ENCODE data around the gene SLC66A3.
"Not testable (repeated sequence)": the region's sequence is repeated elsewhere in the genome, so short reads cannot be mapped to it uniquely, and the experiment has no call there.

SLC66A3 gene

GRCh38 chr2:11163439-11164317 lies 8.4 kb downstream of the SLC66A3 start:
- DNase-seq (ENCODE audit: low read depth in 2 of 2) = no peak

GRCh38 chr2:11165046-11165445 lies 9.8 kb downstream of the SLC66A3 start:
- DNase-seq (ENCODE audit: low read depth in 2 of 2) = not testable (repeated sequence)

- no peak for DNase-seq (ENCODE audit: low read depth in 2 of 2)
Measured at GRCh38 chr2:11166476-11166875, 11.2 kb downstream of the SLC66A3 start.

GRCh38 chr2:11168488-11168887 lies 13.2 kb downstream of the SLC66A3 start:
- no peak for DNase-seq (ENCODE audit: low read depth in 2 of 2)

- DNase-seq (ENCODE audit: low read depth in 2 of 2) = no peak
Measured at GRCh38 chr2:11169333-11169732, 14.1 kb downstream of the SLC66A3 start.

GRCh38 chr2:11174222-11174621 lies 19.0 kb downstream of the SLC66A3 start:
- DNase-seq (ENCODE audit: low read depth in 2 of 2) = no peak

- DNase-seq (ENCODE audit: low read depth in 2 of 2) = no peak
Measured at GRCh38 chr2:11175293-11175795, 20.1 kb downstream of the SLC66A3 start.

GRCh38 chr2:11177871-11178690 lies 22.8 kb downstream of the SLC66A3 start:
- DNase-seq (ENCODE audit: low read depth in 2 of 2) = no peak

- DNase-seq (ENCODE audit: low read depth in 2 of 2) = no peak
Measured at GRCh38 chr2:11179196-11179595, 23.9 kb downstream of the SLC66A3 start.

- DNase-seq (ENCODE audit: low read depth in 2 of 2) = no peak
Measured at GRCh38 chr2:11179899-11180298, 24.6 kb downstream of the SLC66A3 start.

GRCh38 chr2:11180653-11181052 lies 25.4 kb downstream of the SLC66A3 start:
- no peak for DNase-seq (ENCODE audit: low read depth in 2 of 2)

GRCh38 chr2:11182951-11183350 lies 27.7 kb downstream of the SLC66A3 start:
- DNase-seq (ENCODE audit: low read depth in 2 of 2) = no peak

- no peak for DNase-seq (ENCODE audit: low read depth in 2 of 2)
Measured at GRCh38 chr2:11186145-11186544, 30.9 kb downstream of the SLC66A3 start.

- no peak for DNase-seq (ENCODE audit: low read depth in 2 of 2)
Measured at GRCh38 chr2:11187083-11187619, 31.9 kb downstream of the SLC66A3 start.

- no peak for DNase-seq (ENCODE audit: low read depth in 2 of 2)
Measured at GRCh38 chr2:11187731-11188130, 32.5 kb downstream of the SLC66A3 start.

GRCh38 chr2:11196246-11196645 lies 41.0 kb downstream of the SLC66A3 start:
- no peak for DNase-seq (ENCODE audit: low read depth in 2 of 2)

GRCh38 chr2:11200651-11201050 lies 45.4 kb downstream of the SLC66A3 start:
- no peak for DNase-seq (ENCODE audit: low read depth in 2 of 2)

GRCh38 chr2:11201969-11202368 lies 46.7 kb downstream of the SLC66A3 start:
- DNase-seq (ENCODE audit: low read depth in 2 of 2) = no peak

- DNase-seq (ENCODE audit: low read depth in 2 of 2) = no peak
Measured at GRCh38 chr2:11203480-11203879, 48.2 kb downstream of the SLC66A3 start.

GRCh38 chr2:11208083-11208482 lies 52.8 kb downstream of the SLC66A3 start:
- no peak for DNase-seq (ENCODE audit: low read depth in 2 of 2)

- DNase-seq (ENCODE audit: low read depth in 2 of 2) = no peak
Measured at GRCh38 chr2:11212645-11213044, 57.4 kb downstream of the SLC66A3 start.

- DNase-seq (ENCODE audit: low read depth in 2 of 2) = no peak
Measured at GRCh38 chr2:11213090-11213638, 57.9 kb downstream of the SLC66A3 start.
